Hepatocyte (in vitro differentiated cells): ENCODE data around the gene ARL2BP.

ENCODE experiments used
- EZH2 ChIP-seq: fragments of 200-600 bp; sonication (generic); IDR thresholded peaks from 2 replicates; pipeline ENCODE4 v1.6.1; 2016; ENCODE audit warnings: antibody characterized with exemption, mild to moderate bottlenecking, borderline replicate concordance
- EZH2phosphoT487 ChIP-seq: fragments of 200-600 bp; sonication (generic); IDR thresholded peaks from one replicate; pipeline ENCODE4 v1.6.1; 2018; ENCODE audit warnings: antibody characterized with exemption, mild to moderate bottlenecking, low read depth, moderate library complexity; ENCODE audit not compliant: unreplicated experiment, severe bottlenecking
- TF ChIP-seq, protein P1 (sequence below): fragments of 200-600 bp; sonication (generic); IDR thresholded peaks from 2 replicates; pipeline ENCODE4 v1.5.1; 2016; ENCODE audit warnings: antibody characterized with exemption, mild to moderate bottlenecking; ENCODE audit not compliant: poor library complexity

DNA sequence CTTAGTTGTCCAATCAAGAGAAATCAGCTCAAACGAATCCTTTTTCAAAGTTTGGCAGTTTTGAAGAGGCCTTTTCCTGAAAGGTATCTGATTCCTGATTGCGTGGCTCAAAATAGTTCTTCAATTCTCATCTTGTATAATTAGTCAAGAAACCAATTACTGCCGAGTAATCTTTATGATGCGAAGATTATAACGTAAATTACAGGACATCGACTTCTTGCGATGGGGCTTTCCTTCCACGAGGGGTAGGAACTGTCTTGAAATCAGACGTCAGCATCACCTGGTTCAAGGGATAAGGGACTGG is 644 bp upstream of the ARL2BP start:
- TF ChIP-seq, protein P1, sequence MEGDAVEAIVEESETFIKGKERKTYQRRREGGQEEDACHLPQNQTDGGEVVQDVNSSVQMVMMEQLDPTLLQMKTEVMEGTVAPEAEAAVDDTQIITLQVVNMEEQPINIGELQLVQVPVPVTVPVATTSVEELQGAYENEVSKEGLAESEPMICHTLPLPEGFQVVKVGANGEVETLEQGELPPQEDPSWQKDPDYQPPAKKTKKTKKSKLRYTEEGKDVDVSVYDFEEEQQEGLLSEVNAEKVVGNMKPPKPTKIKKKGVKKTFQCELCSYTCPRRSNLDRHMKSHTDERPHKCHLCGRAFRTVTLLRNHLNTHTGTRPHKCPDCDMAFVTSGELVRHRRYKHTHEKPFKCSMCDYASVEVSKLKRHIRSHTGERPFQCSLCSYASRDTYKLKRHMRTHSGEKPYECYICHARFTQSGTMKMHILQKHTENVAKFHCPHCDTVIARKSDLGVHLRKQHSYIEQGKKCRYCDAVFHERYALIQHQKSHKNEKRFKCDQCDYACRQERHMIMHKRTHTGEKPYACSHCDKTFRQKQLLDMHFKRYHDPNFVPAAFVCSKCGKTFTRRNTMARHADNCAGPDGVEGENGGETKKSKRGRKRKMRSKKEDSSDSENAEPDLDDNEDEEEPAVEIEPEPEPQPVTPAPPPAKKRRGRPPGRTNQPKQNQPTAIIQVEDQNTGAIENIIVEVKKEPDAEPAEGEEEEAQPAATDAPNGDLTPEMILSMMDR: no peak
- TF ChIP-seq EZH2phosphoT487: no peak
- TF ChIP-seq EZH2: no peak
